Transverse colon (tissue), 4 donors: ENCODE results near the gene CARMIL1. TPM values are rescaled to one million over a fixed set of nuclear protein-coding genes. Genes with fewer than 3 reads are reported as not detected.

Experiments used
- DNase-seq: peaks from one replicate; pipeline ENCODE4 v3.0.0-alpha.2; 2019
- H3K27ac ChIP-seq, 4 donors: fragments of 200-600 bp; sonication (generic); 2 replicates each; pipeline ENCODE4 v1.5.1; 2016 to 2018; ENCODE audit warnings: inconsistent platforms in 4 of 4
- H3K27me3 ChIP-seq: fragments of 200-600 bp; sonication (generic); 2 replicates; pipeline ENCODE4 v1.5.1; 2017; ENCODE audit warnings: inconsistent platforms
- H3K36me3 ChIP-seq, 4 donors: fragments of 200-600 bp; sonication (generic); 2 replicates each; pipeline ENCODE4 v1.5.1; 2017 to 2019; ENCODE audit warnings: inconsistent platforms in 4 of 4
- H3K4me1 ChIP-seq, 4 donors: fragments of 200-600 bp; sonication (generic); 2 replicates each; pipeline ENCODE4 v1.5.1; 2017 to 2020; ENCODE audit warnings: inconsistent platforms in 4 of 4
- H3K4me3 ChIP-seq, 4 donors: fragments of 200-600 bp; sonication (generic); 1 replicate in 1 of 4; 2 replicates in 3 of 4; pipeline versions ENCODE4 v1.5.1 to v1.6.1; 2017 to 2019; ENCODE audit warnings: inconsistent platforms in 4 of 4
- H3K9me3 ChIP-seq, 2 donors: fragments of 200-600 bp; sonication (generic); 2 replicates each; pipeline ENCODE4 v1.5.1; 2017 to 2019; ENCODE audit warnings: inconsistent platforms in 2 of 2
- CTCF ChIP-seq, 5 experiments: fragments of 200-600 bp in 3 of 5; fragments of 450-650 bp in 2 of 5; sonication (generic) in 3 of 5; IDR thresholded peaks; 1 replicate in 2 of 5; 2 replicates in 3 of 5; pipeline ENCODE4 v1.5.1; 2016 to 2017; ENCODE audit warnings: antibody characterized with exemption in 5 of 5, inconsistent platforms in 3 of 5, mild to moderate bottlenecking in 2 of 5, moderate library complexity in 1 of 5
- EP300 ChIP-seq: sonication (generic); formaldehyde crosslinking; IDR thresholded peaks from one replicate; pipeline ENCODE4 v1.6.1; 2017; ENCODE audit warnings: antibody characterized with exemption, low read depth
- POLR2A ChIP-seq: fragments of 450-650 bp; IDR thresholded peaks from one replicate; pipeline ENCODE4 v1.6.1; 2016; ENCODE audit warnings: antibody characterized with exemption, mild to moderate bottlenecking, moderate library complexity
- POLR2AphosphoS5 ChIP-seq, 3 donors: sonication (generic); formaldehyde crosslinking; IDR thresholded peaks; one replicate each; pipeline ENCODE4 v1.6.1; 2016; ENCODE audit warnings: antibody characterized with exemption in 3 of 3
- WGBS, 2 donors: methylation state at CpG; one replicate each; pipeline ENCODE4 v1.1.5; 2018; ENCODE audit warnings: low coverage in 1 of 2; 5-methylcytosine and 5-hydroxymethylcytosine counted together
- in situ Hi-C, 4 donors: fragments of 200-750 bp; cut with MboI; loops; one replicate each; pipeline versions ENCODE4 v1.15.0 to v1.15.1; 2017; ENCODE audit warnings: low sequenced_read_pairs in 3 of 4, low pct_ligation_motif_present in 1 of 4, low pct_unique_long_range_greater_than_20kb in 1 of 4
- intact Hi-C: fragments of 100-400 bp; cut with DNase I; formaldehyde crosslinking; loops from one replicate; pipeline ENCODE4 v1.15.1; 2023; ENCODE audit warnings: low total_unique reads
- total RNA-seq, 4 donors: library from RNA; depleted of rRNA; stranded (reverse); fragments of >200 nt; gene quantifications; one replicate each; pipeline ENCODE4 v1.1.0, GENCODE V29; 2016

The CARMIL1 gene
- total RNA-seq, 4 donors from 2014 or later, result 25.1 to 93.5 (median 61.0) TPM

- 64 to 75% methylated on average over 6 of the region's 6 CpGs for WGBS, 2 donors
- Histone ChIP-seq H3K9me3 (no peaks in the 10 kb centered on the region), H3K27me3 (no peaks in the 10 kb centered on the region), H3K36me3 (no peaks in the 10 kb centered on the region), H3K4me3 (no peak overlapping the region), H3K27ac (no peak overlapping the region), H3K4me1 (peaks cover 0 to 25% (median 10%) of the 10 kb centered on the region in 4 donors)
- TF ChIP-seq POLR2AphosphoS5 (IDR thresholded peaks at IDR 0.05) (no peak), POLR2A (no peak), CTCF (IDR thresholded peaks at IDR 0.05) (no peak), EP300 (no peak)
- intact Hi-C loops (no loop called here), in situ Hi-C loops (no loop called here)
- no peak for DNase-seq
These were observed 72.3 kb downstream of the CARMIL1 start for GRCh38 chr6:25351485-25351884.

- no peaks in the 10 kb centered on the region for H3K27me3 ChIP-seq
- H3K4me3 ChIP-seq, result no peak overlapping the region
- intact Hi-C loops (no loop called here), in situ Hi-C loops (no loop called here)
- H3K4me1 ChIP-seq, result peaks cover 0 to 25% (median 10%) of the 10 kb centered on the region in 4 donors
- no peak for TF ChIP-seq POLR2A
- TF ChIP-seq CTCF (IDR thresholded peaks at IDR 0.05), result no peak
- no peak for TF ChIP-seq POLR2AphosphoS5 (IDR thresholded peaks at IDR 0.05)
- TF ChIP-seq EP300, result no peak
- no peaks in the 10 kb centered on the region for H3K9me3 ChIP-seq
- WGBS, 2 donors, result 31 to 41% methylated on average over 2 of the region's 2 CpGs
- H3K27ac ChIP-seq, result peak overlapping the region in 1 of 4 donors; percentile 55
- no peak for DNase-seq
- H3K36me3 ChIP-seq, result no peaks in the 10 kb centered on the region
These were observed 73.1 kb downstream of the CARMIL1 start for GRCh38 chr6:25352285-25352684.

- Histone ChIP-seq H3K27ac (no peak overlapping the region), H3K27me3 (no peaks in the 10 kb centered on the region), H3K4me3 (no peak overlapping the region), H3K9me3 (no peaks in the 10 kb centered on the region), H3K36me3 (no peaks in the 10 kb centered on the region), H3K4me1 (peaks cover 4 to 34% (median 17%) of the 10 kb centered on the region in 4 donors)
- DNase-seq, result no peak
- TF ChIP-seq POLR2A, result no peak
- no peak for TF ChIP-seq POLR2AphosphoS5 (IDR thresholded peaks at IDR 0.05)
- TF ChIP-seq CTCF (IDR thresholded peaks at IDR 0.05), result no peak
- no peak for TF ChIP-seq EP300
- in situ Hi-C loops, result no loop called here
- WGBS, 2 donors, result 69 to 91% methylated on average over 2 to 4 of the region's 5 CpGs
- intact Hi-C loops, result no loop called here
These were observed 75.1 kb downstream of the CARMIL1 start for GRCh38 chr6:25354078-25354932.

GRCh38 chr6:25359191-25359861 lies 80.2 kb downstream of the CARMIL1 start:
- in situ Hi-C loops (no loop called here), intact Hi-C loops (no loop called here)
- TF ChIP-seq POLR2A (no peak), EP300 (no peak), CTCF (IDR thresholded peaks at IDR 0.05) (no peak), POLR2AphosphoS5 (IDR thresholded peaks at IDR 0.05) (no peak)
- WGBS, 2 donors, result 35 to 67% methylated on average over 3 to 6 of the region's 6 CpGs
- H3K36me3 ChIP-seq, result no peaks in the 10 kb centered on the region
- peak overlapping the region in 3 of 4 donors; percentile 34 to 38 (median 36) for H3K27ac ChIP-seq
- DNase-seq, result no peak
- H3K27me3 ChIP-seq, result no peaks in the 10 kb centered on the region
- peaks cover 6 to 35% (median 18%) of the 10 kb centered on the region in 4 donors for H3K4me1 ChIP-seq
- no peaks in the 10 kb centered on the region for H3K9me3 ChIP-seq
- H3K4me3 ChIP-seq, result no peak overlapping the region
